HG02870 (cell line): ENCODE measurements around the gene RCOR1.

Source experiments
- ATAC-seq: cut with Tn5 transposase; IDR thresholded peaks from one replicate; pipeline ENCODE4 v1.9.1; 2021; ENCODE audit warnings: mild to moderate bottlenecking, moderate library complexity; ENCODE audit not compliant: unreplicated experiment

RCOR1 gene

DNA sequence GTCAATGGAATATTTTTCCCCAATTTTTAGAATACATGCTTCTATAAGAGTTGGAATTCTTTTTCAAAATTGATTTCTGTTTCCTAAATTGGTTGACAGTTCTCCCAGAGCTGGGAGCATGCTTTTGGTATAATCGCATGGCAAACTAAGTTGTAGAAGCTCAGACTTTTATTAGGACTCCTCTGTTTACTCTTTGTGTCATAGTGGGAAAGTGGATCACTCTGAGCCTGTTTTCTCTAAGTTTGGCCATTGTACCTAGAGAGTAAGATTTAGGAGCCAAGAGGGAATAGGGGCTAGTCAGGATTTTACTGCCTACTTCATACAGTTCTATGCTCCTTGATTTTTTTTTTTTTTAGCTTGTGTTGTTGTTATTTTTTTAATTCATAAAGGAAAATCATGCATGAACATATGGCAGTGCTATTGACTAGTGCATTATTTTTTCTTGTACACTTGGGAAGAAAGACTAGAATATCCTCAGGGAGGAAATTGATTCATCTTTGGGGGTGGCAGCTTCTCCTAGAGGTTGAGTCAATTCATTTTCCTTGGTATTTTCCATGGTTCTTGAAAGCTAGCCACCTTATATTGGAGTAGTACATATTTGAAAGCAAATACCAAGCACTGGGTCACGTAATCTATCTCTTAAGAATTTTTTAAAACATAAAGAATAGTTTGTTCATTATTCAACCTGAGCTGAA lies 107.1 kb downstream of the RCOR1 start:
- no peak for ATAC-seq

DNA sequence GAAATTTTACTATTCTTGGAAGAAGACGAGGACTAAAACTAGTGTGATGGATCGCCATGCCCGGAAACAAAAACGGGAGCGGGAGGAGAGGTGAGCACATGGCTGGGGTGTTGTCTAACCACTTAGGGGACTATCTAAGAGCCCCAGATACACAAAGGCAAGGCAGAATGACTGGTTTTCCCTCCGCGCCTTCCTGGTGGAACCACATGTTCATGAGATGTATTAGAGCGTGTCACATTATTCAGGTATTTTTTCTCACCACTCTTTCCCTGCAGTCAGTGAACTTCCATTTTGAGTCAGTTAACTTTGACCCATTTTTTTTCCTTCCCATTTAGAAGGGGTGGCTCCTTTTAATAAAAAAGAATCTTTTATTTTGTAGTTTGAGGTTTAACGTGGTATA lies 116.0 kb downstream of the RCOR1 start:
- no peak for ATAC-seq

DNA sequence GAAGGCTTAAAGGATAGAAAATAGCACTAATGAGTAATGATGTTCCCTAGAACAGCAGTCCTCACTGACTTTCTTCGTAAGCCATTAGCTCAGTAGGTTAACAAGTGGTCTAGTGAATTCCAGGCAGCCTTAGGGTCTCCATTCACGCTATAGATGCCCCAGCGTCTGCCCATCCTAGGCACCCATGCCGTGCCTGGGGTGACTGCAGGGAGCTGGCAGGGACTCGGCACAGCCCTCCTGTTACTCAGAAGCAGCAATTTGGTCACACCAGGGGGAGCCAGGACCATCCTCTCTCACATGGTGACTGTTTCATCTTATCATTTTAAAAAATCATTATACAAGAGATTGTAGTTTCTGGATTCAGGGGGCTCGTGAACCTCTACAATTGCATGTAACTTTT lies 118.8 kb downstream of the RCOR1 start:
- ATAC-seq: no peak

DNA sequence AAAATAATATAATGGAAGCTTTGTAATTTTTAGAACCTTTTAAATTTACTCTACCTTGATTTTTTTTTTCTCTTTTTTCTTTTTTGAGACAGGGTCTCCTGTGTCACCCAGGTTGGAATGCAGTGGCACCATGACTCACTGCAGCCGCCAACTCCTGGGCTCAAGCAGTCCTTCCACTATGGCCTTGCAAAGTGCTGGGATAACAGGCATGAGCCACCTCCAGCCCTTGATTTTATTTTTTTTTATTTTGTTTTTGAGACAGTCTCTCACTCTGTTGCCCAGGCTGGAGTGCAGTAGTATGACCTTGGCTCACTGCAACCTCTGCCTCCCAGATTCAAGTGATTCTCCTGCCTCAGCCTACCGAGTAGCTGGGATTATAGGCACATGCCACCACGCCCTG lies 119.5 kb downstream of the RCOR1 start:
- ATAC-seq: no peak

DNA sequence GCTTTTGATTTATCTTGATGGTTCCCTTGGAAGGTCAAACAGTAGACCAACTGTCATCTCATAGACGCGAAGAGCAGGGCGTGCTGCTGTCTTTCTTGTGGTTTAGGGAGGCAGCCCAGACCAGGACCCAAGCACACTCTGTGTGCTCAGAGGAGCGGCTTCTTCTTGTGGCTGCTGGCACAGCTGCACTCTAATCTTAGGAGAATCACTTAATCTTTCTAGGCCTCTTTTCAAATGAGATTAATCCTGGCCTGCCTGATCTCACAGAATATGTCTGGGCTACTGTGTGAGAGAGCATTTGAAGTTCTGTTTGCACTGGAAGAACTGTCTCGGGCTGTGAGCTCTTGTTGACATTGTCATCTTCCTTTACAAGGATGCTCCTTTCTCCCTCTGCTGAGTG lies 124.8 kb downstream of the RCOR1 start:
- no peak for ATAC-seq

DNA sequence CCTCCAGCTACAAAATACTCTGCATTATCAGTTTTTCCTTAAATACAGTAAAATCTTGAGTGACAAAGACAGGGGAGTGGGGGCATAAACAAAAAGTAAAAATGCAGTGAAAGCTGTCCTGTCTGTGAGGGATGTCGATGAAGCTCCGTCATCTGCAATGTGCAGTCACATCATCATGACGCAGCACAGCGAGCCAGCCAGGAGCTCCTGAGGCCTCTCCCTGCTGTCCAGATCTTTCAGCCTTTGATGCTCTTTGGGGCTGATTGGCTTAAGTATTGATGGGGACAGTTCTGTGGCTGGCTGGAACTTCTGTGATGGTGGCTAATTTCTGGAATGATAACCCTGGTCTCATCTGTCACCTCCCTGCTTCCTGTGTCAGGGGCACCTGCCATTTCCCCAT lies 130.2 kb downstream of the RCOR1 start:
- ATAC-seq: no peak

DNA sequence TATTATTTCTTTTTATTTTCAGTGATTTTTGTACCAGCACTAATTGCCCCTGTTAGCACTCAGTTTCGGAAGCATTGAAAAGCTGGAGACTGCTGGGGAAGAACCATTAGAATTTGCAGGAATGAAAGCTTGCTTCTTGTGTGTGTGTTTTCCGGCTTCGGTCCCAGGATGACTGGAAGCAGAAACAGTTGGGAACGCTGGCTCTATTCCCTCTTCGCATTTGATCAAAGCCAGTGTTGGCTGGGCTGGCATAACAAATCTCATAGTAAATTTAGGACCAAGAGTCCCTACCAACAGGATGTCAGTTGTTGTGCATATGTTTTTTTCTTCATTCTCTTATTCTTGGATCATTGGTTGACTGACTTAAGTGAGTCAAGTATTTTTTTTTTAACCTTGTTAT lies 131.2 kb downstream of the RCOR1 start:
- no peak for ATAC-seq

DNA sequence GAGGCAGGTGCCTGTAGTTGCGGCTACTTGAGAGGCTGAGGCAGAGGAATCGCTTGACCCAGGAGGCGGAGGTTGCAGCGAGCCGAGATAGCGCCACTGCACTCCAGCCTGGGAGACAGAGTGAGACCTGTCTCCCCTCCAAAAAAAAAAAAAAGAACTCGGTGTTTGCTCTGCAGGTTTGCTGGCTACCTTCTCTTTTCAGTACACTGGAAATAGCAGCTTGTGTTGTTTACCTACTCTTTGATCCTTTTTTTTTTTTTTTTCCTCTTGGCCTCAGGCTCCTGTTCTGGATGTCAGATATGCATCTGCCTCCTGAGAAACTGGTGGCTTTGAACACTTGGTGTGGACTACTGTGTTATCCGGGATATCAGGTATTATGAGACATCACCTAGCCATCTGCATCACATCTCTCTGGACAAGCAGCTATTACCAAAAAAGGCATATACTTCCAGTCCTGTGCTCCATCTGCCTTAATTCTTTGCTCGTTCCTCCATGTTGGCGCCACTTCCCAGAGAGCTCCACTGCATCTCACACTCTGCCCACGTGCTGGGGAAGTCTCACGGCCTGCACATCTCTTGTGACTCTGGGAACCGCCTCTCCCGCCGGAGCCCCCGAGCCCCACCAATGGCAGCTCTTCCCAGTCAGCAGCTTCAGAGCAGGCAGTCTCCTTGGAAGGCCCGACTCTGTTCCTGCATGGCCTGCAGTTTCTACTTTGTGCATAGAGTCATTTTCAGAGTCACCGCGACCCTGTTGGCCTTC lies 133.9 kb downstream of the RCOR1 start:
- no peak for ATAC-seq

DNA sequence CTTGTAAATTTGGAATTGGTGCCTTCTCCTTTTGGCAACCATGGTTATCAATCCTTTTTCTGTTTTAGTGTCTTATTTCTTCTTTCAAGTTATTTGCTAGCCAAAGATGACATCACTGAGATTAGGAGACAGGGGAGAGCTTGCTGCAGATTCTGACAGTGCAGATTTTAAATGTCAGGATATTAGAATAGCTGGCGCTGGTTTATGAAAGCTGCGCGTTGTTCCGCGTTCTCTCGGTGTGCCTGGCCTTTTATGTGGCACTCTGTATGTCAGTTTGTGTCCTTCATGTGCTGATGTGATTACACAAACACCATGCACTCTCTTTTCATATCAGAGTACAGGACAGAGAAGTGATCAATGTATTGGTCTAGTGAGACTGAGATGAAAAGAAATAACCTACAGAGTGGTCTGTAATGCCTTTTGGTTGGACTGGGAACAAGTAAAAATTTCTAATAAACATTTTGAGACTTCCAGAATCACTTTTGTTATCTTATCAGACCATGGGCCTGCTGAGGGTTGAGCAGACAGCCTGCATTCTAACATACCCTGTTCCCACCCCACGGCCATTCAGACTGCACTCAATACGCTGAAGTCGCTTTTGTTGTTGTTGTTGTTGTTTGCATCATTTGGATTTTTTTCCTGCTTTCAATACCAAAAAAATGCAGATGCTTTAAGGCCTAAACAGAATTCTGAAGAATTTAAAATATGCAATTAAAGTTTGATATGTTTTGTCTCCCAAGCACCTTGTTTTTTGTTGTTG lies 135.1 kb downstream of the RCOR1 start:
- ATAC-seq: no peak

DNA sequence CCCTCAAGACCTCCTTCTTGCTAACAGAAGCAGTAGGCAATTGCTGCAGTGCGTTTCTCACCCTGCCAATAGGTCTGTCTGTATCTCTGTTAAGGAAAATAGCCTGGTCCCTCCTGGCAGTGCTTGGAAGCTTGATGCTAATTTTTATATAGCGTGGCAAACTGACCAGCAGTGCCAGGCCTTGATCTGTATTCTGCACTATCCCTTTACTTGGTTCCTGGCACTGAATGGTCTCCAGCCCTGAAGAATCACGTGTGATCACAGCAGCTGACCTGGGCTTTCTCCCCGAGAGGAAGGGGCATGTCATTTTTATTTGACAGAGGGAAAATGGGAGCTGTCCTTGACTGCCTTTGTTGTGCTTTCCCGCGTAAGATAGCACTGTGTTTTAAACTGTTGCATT lies 136.1 kb downstream of the RCOR1 start:
- no peak for ATAC-seq

DNA sequence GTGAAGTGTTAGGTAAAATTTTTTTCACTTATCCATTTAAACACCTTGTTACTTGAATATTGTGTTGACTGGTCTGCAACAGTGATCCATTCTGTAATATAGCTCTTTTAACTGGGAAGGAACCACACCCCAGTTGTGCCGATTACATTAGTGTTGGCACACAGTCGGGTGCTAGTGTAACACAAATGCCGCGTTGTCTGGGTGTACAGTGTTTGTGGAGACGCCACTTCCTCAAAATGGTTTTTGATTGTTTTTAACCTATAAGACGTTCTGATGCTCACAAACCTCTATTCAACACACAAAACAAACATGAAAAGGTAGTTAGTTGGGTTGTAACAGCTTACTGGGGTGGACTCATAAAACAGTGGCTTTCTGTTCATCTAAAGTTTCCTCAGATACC lies 136.8 kb downstream of the RCOR1 start:
- ATAC-seq: no peak

DNA sequence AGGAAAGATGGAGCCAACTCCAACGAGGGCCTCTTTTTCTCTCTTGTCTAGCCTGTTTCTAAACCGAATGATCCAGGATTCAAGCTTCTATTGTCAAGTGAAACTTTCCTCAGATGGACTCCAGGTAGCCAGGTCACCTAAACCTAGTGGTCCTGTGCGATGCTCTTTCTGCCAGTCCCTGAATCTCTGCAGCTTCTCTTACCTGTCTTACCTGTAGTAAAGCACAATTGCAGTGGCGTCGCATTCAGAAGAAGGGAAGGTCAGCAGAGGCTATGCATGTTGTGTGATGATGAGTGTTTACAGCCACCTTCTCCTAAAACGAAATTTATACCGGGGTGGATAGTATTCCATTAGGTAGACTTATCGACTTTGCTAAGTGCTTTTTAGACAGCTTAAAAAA lies 137.4 kb downstream of the RCOR1 start:
- no peak for ATAC-seq

DNA sequence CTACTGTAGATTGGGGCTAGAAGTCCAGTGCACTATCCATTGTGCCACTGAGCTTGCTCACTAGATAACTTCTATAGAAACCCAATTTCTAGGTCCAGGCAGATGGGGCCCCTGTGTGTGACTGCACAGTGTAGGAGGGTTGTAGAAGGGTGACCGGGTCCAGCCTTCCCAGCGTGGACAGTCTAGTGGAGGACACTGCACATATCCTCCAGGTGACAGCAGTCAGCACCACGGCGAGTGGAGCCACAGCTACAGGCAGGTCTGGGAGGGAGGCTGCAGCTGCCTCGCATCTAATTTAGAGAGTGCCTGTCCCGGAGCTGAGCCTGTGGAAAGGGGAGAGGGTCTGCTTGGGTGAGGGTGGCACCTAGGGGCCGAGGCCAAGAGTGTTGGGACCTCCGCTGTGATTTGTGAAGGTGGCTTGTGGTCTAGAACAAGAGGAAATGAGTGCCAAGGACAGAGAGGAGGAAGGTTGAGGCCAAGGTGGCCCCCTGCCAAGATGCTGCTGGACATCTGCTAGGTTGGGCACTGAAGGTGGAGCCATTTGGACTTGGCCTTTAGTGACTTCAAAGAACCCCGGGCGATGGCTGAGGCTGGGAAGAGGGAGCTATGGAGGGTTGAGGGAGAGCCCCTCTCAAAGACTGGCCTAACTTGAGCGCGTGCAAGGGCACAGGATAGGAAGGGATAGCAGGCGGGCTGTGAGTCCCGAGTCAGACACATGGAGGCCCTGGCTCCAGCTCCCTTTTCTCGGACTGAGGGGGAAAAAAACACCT lies 138.8 kb downstream of the RCOR1 start:
- ATAC-seq: no peak

DNA sequence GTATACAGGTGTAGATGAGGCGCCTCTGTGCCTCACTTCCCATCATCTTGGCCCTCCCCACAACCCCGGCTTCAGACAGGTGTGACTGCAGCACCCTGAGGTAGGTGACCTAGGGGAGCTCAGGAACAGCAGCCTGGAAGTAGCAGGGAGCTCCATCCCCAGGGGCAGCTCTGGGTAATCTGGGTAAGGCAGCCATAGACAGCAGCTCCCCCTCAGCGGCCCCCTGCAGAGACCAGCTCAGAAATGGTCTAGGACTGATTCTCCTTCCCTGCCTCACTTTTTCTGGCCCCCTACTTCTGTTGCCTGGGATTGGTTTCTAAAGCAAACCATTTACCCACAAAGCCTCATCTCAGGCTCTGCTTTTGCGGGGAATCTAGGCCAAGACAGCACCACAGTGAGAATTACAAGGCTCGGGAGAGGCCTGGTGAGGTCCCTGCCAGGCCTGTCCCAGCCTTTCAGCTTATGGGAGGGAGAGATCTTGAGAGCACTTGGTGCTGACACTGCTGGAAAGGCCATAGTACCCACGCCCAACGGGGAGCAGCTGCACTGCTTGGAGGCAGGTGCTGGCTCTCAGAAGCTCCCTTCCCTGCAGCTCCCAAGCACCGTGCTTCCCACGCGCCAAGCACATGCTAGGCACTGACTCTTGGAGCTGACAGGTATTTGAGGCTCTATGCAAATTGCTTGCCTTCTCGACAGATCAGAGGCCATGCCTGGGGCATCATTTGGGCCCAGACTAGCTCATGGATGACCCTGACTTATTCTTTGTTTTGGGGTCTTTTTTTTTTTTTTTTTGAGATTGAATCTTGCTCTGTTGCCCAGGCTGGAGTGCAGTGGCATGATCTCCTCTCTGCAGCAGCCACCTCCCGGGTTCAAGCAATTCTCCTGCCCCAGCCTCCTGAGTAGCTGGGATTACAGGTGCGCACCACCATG lies 139.7 kb downstream of the RCOR1 start:
- no peak for ATAC-seq

DNA sequence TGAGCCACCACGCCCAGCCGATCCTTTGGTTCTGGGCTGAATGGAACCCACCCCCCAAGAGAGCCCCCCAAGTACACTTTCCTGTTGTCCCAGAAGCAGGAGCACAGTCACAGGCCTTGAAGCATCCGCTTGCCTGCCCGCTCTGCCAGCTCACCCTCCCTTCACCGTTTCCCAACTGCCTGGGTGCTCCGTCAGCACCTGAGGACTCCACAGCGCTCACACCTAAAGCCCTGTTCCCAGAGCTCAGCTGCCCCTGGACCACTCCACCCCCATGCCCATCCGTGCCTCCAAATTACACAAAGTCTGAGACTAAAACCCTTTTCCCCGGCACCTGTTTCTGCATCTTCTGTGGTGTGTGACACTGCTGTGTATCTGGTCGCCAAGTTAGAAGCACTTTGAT lies 140.5 kb downstream of the RCOR1 start:
- ATAC-seq: no peak

DNA sequence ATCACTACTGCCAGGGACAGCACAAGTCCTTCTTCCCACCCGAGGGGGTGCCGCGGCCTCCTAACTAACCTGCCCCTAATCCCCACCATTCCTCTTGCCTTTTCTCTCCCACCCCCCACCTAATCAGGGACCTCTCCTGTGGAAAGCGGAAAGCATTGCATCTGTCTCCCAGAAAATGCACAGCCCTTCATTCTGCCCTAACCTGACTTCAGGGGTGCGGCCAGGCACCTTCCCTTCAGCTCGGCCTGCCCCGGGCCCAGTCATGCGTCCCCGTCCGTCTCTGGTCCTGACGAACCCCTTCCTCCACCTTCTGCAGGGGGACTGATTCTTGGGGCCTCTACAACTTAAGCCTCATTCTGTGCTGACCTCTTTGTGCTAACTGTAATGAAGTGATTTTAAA lies 140.9 kb downstream of the RCOR1 start:
- ATAC-seq: no peak

DNA sequence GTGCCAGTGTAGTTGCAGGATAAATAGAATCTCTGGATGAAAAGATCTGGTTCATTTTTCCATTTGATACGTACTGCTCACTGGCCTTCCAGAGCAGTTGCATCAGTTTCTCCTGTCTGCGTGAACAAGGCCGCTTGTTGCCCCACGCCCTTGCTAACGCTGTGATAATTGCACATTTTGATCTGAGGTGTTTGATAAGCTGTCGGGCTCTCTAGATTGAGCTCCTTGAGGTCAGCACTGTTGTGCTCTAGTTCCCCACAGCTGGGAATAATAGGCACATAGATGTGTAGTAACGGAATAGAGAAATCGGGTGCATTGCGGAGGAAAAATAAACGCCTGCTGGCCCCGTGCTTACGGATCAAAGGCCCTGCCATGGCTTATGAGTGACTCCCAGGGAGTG lies 142.0 kb downstream of the RCOR1 start:
- ATAC-seq: no peak

DNA sequence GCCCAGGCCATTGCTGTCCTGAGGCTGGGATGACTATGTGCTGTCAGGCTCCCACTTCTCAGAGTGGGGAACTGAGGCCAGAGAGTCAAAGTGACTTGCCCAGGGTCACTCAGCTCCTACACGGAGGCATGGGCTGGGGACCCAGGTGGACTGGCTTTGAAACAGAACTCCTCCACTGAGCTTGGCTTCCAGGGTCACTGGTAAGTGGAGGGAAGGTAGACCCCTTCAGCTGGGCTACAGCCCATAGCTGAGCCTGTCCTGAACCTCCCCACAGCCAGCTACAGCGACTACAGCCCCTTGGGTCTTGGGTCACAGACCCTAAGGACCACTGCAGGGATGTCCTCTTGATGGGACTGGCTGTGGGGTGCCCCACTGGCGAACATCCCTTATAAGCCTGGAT lies 144.5 kb downstream of the RCOR1 start:
- no peak for ATAC-seq

DNA sequence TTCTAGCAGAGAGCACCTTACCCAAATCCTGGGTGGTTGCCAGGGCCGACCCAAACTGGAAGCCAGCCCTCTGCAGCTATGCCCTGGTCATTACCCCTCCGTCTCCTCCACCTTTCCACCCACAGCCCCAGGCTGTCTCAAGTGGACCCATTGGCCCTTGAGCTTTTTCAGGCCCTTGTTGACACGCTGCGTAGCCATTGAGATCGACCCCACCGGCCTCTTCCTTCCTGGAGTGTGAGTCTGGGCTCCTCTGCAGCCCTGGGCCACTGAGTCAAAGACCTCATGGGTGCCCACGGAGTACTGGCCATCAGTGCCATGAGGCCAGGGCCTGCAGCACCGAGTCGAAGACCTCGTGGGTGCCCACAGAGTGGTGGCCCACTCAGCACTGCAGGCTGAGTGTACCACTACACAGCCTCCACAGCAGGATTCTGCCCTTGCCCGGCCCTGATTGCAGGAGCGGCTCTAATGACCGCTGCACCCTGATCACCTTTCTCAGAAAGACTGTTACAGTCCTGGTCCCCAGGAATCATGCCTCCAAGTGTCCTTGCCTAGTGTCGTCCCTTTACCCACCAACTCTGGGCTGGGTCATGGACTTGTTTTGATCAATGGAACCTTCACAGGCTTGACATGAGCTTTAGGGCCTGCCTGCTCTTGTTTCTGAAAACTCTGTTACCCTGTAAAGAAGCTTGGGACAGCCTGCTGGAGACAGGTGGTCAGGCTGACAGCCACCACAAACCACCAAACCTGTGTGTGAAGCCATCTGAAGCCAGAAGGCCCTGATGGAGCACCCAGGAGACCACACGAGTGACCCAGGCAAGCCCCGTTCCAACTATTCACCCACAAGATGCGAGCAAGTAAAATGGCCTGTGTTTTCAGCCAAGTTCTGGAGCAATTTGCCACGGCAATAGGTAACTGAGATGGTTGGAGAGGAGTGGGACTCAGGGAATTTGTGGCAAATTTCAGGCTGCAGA lies 145.2 kb downstream of the RCOR1 start:
- no peak for ATAC-seq
